ENCODE results near the gene ATXN7L1.
"Not testable (repeated sequence)": the region's sequence is repeated elsewhere in the genome, so short reads cannot be mapped to it uniquely, and the experiment has no call there.

Gene ATXN7L1

GRCh38 chr7:105600720-105601550 lies 275.5 kb downstream of the ATXN7L1 start:
- no peak for DNase-seq

- DNase-seq, result no peak
These were observed 276.8 kb downstream of the ATXN7L1 start for GRCh38 chr7:105599551-105599950.

GRCh38 chr7:105599080-105599479 lies 277.3 kb downstream of the ATXN7L1 start:
- DNase-seq, result not testable (repeated sequence)

GRCh38 chr7:105596866-105597265 lies 279.5 kb downstream of the ATXN7L1 start:
- DNase-seq, result no peak

GRCh38 chr7:105594034-105594433 lies 282.4 kb downstream of the ATXN7L1 start:
- peak; percentile 41 for DNase-seq

- no peak for DNase-seq
These were observed 284.9 kb downstream of the ATXN7L1 start for GRCh38 chr7:105591522-105591921.

DNA sequence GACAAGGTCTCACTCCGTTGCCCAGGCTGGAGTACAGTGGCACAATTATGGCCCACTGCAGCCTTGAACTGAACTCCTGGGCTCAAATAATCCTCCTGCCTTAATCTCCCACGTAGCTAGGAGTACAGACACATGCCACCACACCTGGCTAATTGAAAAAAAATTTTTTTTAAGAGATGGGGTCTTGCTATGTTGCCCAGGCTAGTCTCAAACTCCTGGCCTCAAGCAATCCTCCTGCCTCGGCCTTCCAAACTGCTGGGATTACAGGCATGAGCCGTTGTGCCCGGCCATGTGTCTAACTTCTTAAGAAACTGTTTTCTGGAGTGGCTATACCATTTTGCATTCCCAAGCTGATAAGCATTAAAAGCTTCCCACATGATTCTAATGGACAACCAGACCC lies 285.6 kb downstream of the ATXN7L1 start:
- no peak for DNase-seq

DNA sequence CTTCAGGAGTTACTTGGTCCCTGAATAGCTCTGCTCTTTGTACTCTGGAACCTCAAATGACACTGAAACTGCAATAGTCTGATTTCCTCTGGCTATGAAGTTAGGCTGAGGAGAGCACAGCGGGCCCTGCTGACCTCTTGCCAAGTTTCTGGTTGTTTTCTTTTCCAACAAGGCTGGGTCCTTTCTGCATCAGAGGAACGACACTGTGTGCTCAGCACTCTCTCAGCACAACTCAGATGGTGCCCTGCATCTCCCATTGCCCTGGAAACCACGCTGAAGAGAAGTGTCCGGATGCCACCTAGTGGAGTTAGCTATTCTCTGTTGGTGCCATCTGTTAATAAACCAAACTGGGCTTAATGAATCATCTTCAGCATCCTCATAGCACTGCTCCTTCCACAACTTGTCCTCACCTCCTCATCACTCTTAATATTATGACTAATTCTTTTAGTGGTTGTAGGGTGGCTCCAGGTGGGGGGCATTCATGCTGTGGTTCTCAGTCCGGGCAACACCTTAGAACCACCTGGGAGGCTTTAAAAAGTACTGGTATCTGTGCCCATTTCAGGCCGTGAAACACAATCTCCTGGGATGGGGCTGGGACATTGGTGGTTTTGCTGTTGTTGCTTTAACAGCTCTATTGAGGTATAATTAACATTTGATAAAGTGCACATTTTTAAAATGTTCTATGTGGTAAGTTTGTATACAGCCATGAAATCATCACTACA lies 286.9 kb downstream of the ATXN7L1 start:
- DNase-seq, result peak; percentile 72

DNA sequence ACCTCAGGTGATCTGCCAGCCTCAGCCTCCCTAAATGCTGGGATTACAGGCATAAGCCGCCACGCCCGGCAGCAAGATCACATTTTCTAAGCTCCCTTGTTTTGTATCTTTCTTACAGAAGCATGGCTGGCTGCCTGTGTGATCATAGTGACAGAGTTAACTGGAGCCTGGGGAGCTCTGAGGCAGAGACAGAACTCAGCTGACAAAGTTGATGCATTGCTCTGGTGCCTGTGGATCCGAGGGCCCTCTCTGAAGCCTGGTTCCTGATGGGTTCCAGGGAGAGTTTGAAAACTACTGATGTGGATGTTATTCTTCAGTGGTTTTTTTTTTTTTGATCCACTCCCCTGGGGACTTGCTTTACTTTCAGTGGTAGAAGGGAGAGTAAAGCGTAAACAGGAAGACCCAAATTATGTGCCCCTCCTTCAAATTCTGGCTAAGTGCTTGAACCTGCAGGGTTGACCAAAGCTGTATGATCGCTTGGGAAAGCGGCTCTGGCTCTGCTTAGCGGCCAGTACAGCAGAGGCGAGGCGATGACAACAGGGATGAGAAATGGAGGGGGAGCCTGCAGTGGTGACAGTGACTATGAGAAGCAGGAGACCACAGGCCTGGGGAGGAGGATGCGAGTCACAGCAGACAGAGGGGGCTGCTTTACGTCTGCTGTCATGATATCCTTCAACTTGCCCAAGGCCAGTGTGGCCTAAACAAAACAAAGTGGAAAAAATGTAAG lies 288.3 kb downstream of the ATXN7L1 start:
- DNase-seq, result no peak

GRCh38 chr7:105585850-105586500 lies 290.4 kb downstream of the ATXN7L1 start:
- DNase-seq, result no peak

GRCh38 chr7:105584165-105584564 lies 292.2 kb downstream of the ATXN7L1 start:
- no peak for DNase-seq

DNA sequence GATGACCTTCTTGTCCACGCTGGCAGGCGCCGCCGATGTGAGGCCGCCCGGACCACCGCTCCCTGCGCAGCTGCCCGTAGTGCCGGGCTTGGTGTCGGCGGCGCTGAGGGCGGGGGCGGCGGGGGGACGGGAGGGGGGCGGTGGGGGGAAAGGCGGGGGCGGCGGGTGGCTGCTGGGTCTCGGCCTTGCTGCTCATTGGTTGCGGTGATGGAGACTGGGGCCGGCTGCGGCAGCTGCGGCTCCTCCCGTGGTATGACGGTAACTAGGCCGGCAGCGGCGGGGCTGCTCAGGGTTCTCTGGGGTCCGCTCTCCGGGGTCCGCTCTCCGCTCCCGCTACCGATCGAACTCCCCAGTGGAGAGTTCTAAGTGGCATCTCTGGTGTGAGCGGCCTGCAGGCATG lies 293.3 kb downstream of the ATXN7L1 start:
- DNase-seq, result no peak

GRCh38 chr7:105581066-105581811 lies 295.2 kb downstream of the ATXN7L1 start, which contains the start of gene EFCAB10:
Gene EFCAB10, minus strand, starts transcription at chr7:105581493. Its CDS starts 30 bp downstream, at chr7:105581463.
- peak; percentile 79 for DNase-seq

GRCh38 chr7:105580022-105580740 lies 296.2 kb downstream of the ATXN7L1 start:
- DNase-seq, result no peak

- no peak for DNase-seq
These were observed 297.9 kb downstream of the ATXN7L1 start for GRCh38 chr7:105578496-105578895.

DNA sequence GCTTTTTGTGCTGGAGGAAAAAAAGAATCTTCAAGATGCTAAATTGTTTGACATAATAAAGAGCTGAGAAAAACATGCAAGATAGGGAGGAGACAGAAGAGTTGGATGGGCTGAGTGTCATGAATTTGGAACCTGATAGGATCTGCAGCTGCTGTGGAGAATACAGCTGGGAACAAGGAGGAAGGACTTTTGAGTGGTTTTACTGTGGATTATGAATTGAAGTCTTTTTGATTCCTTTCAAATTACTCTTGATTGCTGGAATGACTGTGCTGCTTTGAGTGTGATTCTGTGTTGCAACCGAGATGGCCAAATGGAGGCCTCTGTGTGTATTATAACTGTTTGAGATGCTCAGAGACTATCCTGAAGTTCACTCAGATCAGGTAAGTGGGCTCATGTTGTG lies 299.1 kb downstream of the ATXN7L1 start:
- DNase-seq, result no peak

DNA sequence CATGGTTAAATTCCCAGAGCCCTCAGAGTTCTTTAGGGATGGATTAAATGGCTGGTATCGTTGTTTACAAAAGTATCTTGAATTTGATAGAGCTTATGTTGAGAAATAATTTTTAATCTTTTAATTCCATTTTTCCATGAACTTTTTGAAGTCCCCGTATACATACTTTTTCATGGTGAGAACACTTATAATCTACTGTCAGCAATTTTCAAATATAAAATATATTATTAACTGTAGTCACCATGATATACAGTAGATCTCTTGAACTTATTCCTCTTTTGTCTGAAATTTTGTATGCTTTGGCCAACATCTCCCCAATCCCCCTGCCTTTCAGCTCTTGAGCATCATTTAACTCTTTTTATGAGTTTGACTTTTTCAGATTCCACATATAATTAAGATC lies 304.5 kb downstream of the ATXN7L1 start:
- no peak for DNase-seq

- DNase-seq, result no peak
These were observed 308.6 kb downstream of the ATXN7L1 start for GRCh38 chr7:105567821-105568220.

DNA sequence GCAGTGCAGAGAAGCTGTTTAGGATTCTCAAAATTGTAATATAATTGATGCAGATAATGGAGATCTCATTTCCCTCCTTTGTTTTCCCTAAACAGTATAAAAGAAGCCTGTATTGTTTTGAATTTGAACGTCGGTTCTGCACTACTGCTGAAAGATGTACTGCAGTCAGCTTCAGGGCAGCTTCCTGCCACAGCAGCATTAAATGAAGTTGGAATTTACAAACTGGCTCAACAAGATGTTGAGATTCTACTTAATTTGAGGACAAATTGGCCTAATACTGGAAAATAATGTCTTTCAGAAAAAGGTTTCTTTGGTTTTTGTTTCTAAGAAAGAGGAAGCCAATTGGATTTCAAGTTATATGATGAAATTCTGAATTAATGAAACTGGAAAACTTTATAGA lies 309.4 kb downstream of the ATXN7L1 start:
- no peak for DNase-seq

DNA sequence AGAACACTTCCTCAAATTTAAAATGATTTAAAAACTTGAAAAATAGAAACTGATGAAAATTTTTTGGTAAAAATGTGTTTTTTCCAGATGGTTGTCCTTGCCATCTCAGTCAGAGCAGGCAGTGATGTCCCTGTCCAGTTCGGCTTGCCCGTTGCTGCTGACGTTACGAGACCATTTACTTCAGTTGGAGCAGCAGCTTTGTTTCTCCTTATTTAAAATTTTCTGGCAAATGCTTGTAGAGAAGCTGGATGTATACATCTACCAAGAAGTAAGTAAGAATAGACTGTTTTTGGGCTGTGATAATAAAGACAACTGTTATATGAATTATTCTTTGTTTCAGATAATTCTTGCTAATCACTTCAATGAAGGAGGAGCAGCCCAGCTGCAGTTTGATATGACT lies 311.2 kb downstream of the ATXN7L1 start:
- no peak for DNase-seq

DNA sequence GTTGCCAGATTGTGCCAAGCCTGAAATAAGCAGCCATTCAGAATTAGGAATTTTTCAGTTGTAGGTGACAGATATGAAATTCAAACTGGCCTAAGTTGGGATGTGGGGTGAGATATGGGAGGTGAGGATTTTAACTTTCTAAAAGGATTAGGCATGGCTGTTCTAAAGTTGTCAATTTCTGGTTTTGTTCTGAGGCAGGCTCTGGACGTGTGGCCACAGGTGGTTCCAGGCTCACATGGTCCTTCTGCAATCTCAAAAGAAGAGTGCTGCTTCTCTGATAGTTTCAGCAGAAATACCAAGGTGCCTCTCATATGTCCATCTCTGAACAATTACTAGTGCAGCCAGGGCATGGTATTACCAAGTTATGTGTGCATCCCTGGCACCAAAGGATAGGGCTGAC lies 316.5 kb downstream of the ATXN7L1 start:
- DNase-seq, result no peak
